H1 (cell line): ENCODE data around the gene KPNA3. TPM values are rescaled to one million over a fixed set of nuclear protein-coding genes. Genes with fewer than 3 reads are reported as not detected.

Experiments used
- CTCF ChIA-PET: fragments of 300-600 bp; sonication (Branson Sonifier 250); formaldehyde crosslinking; loops from one replicate; lab custom pipeline; 2021; ENCODE audit not compliant: partially characterized antibody; lab: Charles Lee
- POLR2A ChIA-PET: fragments of 300-600 bp; sonication (Branson Sonifier 250); formaldehyde crosslinking; loops from one replicate; lab custom pipeline; 2021; ENCODE audit warnings: inconsistent platforms; ENCODE audit not compliant: partially characterized antibody; lab: Charles Lee
- DNase-seq, 2 experiments: peaks; one replicate each; pipeline versions ENCODE4 v3.0.0 to v3.0.0-alpha.2; 2010 to 2022; ENCODE audit warnings: low spot score in 2 of 2, low read depth in 1 of 2, mixed read lengths in 1 of 2
- FAIRE-seq: peaks from 2 replicates; lab custom pipeline; 2011; peaks lifted over from hg19 to GRCh38; lab: Jason Lieb, UNC
- H2AFZ ChIP-seq: 2 replicates; pipeline ENCODE4 v1.8.1; 2012; ENCODE audit warnings: low read length, inconsistent platforms
- H2AK5ac ChIP-seq: 2 replicates; pipeline ENCODE4 v1.6.1; 2013; ENCODE audit warnings: low read depth, low read length
- H2BK120ac ChIP-seq: replicated peaks from 2 replicates; pipeline ENCODE3; 2013; ENCODE audit warnings: low read depth, low read length, inconsistent platforms
- H2BK12ac ChIP-seq: 2 replicates; pipeline ENCODE4 v1.6.1; 2013; ENCODE audit warnings: low read depth, low read length
- H2BK15ac ChIP-seq: 2 replicates; pipeline ENCODE4 v1.6.1; 2013; ENCODE audit warnings: low read length
- H2BK20ac ChIP-seq: 2 replicates; pipeline ENCODE4 v1.6.1; 2013; ENCODE audit warnings: low read length
- H2BK5ac ChIP-seq: 2 replicates; pipeline ENCODE4 v1.6.1; 2013; ENCODE audit warnings: low read depth, low read length
- H3K14ac ChIP-seq: 2 replicates; pipeline ENCODE4 v1.6.1; 2013; ENCODE audit warnings: inconsistent platforms; ENCODE audit not compliant: insufficient read length
- H3K18ac ChIP-seq: 2 replicates; pipeline ENCODE4 v1.6.1; 2013; ENCODE audit warnings: low read length; ENCODE audit errors: extremely low read depth
- H3K23ac ChIP-seq: 2 replicates; pipeline ENCODE4 v1.6.1; 2013; ENCODE audit warnings: inconsistent platforms; ENCODE audit not compliant: insufficient read length
- H3K23me2 ChIP-seq: 2 replicates; pipeline ENCODE4 v1.6.1; 2013; ENCODE audit warnings: low read depth, low read length
- H3K27ac ChIP-seq: 2 replicates; pipeline ENCODE4 v1.6.1; 2011; ENCODE audit warnings: low read depth, low read length, inconsistent platforms
- H3K27me3 ChIP-seq, 4 experiments: replicated peaks in 1 of 4; 1 replicate in 1 of 4; 2 replicates in 3 of 4; pipeline versions ENCODE4 v1.6.1 to v1.8.1; 2011 to 2013; ENCODE audit warnings: low read length in 3 of 4, mild to moderate bottlenecking in 3 of 4, inconsistent platforms in 2 of 4, mixed read lengths in 2 of 4, moderate library complexity in 1 of 4; ENCODE audit not compliant: control insufficient read depth in 3 of 4, insufficient read depth in 3 of 4; ENCODE audit errors: extremely low read depth in 1 of 4
- H3K36me3 ChIP-seq, 4 experiments: 2 replicates each; pipeline versions ENCODE4 v1.6.1 to v1.8.1; 2011 to 2013; ENCODE audit warnings: mild to moderate bottlenecking in 4 of 4, low read length in 3 of 4, moderate library complexity in 2 of 4, control low read depth in 1 of 4, inconsistent platforms in 1 of 4; ENCODE audit not compliant: insufficient read depth in 4 of 4, control insufficient read depth in 2 of 4
- H3K4ac ChIP-seq: replicated peaks from 2 replicates; pipeline ENCODE3; 2013; ENCODE audit warnings: low read length, low read depth, mixed read lengths, inconsistent platforms; ENCODE audit not compliant: insufficient read length
- H3K4me1 ChIP-seq, 4 experiments: replicated peaks in 1 of 4; 1 replicate in 1 of 4; 2 replicates in 3 of 4; pipeline versions ENCODE4 v1.6.1 to v1.8.1; 2011 to 2013; ENCODE audit warnings: low read length in 3 of 4, inconsistent platforms in 2 of 4, mixed read lengths in 1 of 4; ENCODE audit not compliant: insufficient read depth in 4 of 4, control insufficient read depth in 3 of 4
- H3K4me2 ChIP-seq, 2 experiments: 2 replicates each; pipeline versions ENCODE4 v1.6.1 to v1.8.1; 2011 to 2013; ENCODE audit warnings: low read depth in 2 of 2, low read length in 2 of 2, control low read depth in 1 of 2, inconsistent platforms in 1 of 2, mild to moderate bottlenecking in 1 of 2; ENCODE audit not compliant: insufficient read depth in 1 of 2
- H3K4me3 ChIP-seq, 4 experiments: fragments of 200-600, 300-600 bp in 1 of 4; sonication (generic), shearing (Covaris generic), sonication (Bioruptor Twin) in 1 of 4; 2 replicates each; pipeline versions ENCODE4 v1.5.1 to v1.8.1; 2011 to 2016; ENCODE audit warnings: low read length in 4 of 4, low read depth in 3 of 4, control low read depth in 2 of 4, inconsistent platforms in 2 of 4, mild to moderate bottlenecking in 2 of 4, mixed read lengths in 1 of 4, moderate library complexity in 1 of 4; ENCODE audit not compliant: insufficient read depth in 2 of 4; ENCODE audit errors: extremely low read depth in 1 of 4
- H3K56ac ChIP-seq: replicated peaks from 2 replicates; pipeline ENCODE3; 2013; ENCODE audit warnings: low read depth, mild to moderate bottlenecking, mixed read lengths, low read length, inconsistent platforms; ENCODE audit not compliant: insufficient read length
- H3K79me1 ChIP-seq: 2 replicates; pipeline ENCODE4 v1.6.1; 2013; ENCODE audit warnings: low read depth, low read length, control low read depth
- H3K79me2 ChIP-seq, 2 experiments: 2 replicates each; pipeline versions ENCODE4 v1.6.1 to v1.8.1; 2012 to 2013; ENCODE audit warnings: low read length in 2 of 2, mild to moderate bottlenecking in 2 of 2, inconsistent platforms in 1 of 2; ENCODE audit not compliant: insufficient read depth in 2 of 2, control insufficient read depth in 1 of 2
- H3K9ac ChIP-seq, 4 experiments: replicated peaks in 1 of 4; 1 replicate in 1 of 4; 2 replicates in 3 of 4; pipeline versions ENCODE4 v1.6.1 to v1.8.1; 2011 to 2013; ENCODE audit warnings: low read depth in 3 of 4, low read length in 3 of 4, control low read depth in 2 of 4, mild to moderate bottlenecking in 2 of 4, moderate library complexity in 2 of 4, inconsistent platforms in 1 of 4; ENCODE audit errors: extremely low read depth in 1 of 4
- H3K9me3 ChIP-seq, 2 experiments: 2 replicates each; pipeline versions ENCODE4 v1.6.1 to v1.8.1; 2012 to 2013; ENCODE audit warnings: mild to moderate bottlenecking in 2 of 2, moderate library complexity in 2 of 2, control low read depth in 1 of 2, inconsistent platforms in 1 of 2, low read depth in 1 of 2, low read length in 1 of 2, mixed read lengths in 1 of 2; ENCODE audit not compliant: insufficient read depth in 2 of 2
- H4K20me1 ChIP-seq, 2 experiments: replicated peaks in 1 of 2; 2 replicates each; pipeline versions ENCODE3 to v1.8.1; 2011 to 2013; ENCODE audit warnings: inconsistent platforms in 2 of 2, low read length in 2 of 2, mild to moderate bottlenecking in 1 of 2; ENCODE audit not compliant: insufficient read depth in 2 of 2, control insufficient read depth in 1 of 2
- H4K5ac ChIP-seq: 2 replicates; pipeline ENCODE4 v1.6.1; 2013; ENCODE audit warnings: low read length, low read depth, mixed read lengths, inconsistent platforms; ENCODE audit not compliant: insufficient read length
- H4K8ac ChIP-seq: 2 replicates; pipeline ENCODE4 v1.8.0; 2013; ENCODE audit warnings: mild to moderate bottlenecking, moderate library complexity, low read length, inconsistent platforms; ENCODE audit not compliant: insufficient read depth; ENCODE audit errors: extremely low read depth
- H4K91ac ChIP-seq: replicated peaks from 2 replicates; pipeline ENCODE3; 2013; ENCODE audit warnings: low read length, mixed read lengths, inconsistent platforms; ENCODE audit not compliant: insufficient read length
- BACH1 ChIP-seq: IDR thresholded peaks from 2 replicates; pipeline ENCODE4 v1.6.1; 2012; ENCODE audit warnings: low read length, improper control_type of control experiment
- CBX8 ChIP-seq: fragments of 300-800, 300-1000 bp; sonication (generic); IDR thresholded peaks from 2 replicates; pipeline ENCODE4 v1.7.1; 2016; ENCODE audit warnings: low read depth, low read length, borderline replicate concordance
- CHD2 ChIP-seq: IDR thresholded peaks from 2 replicates; pipeline ENCODE4 v1.6.1; 2012; ENCODE audit warnings: low read length, improper control_type of control experiment
- CREB1 ChIP-seq: IDR thresholded peaks from 2 replicates; pipeline ENCODE4 v1.6.1; 2012; ENCODE audit warnings: inconsistent platforms
- EGR1 ChIP-seq: IDR thresholded peaks from 2 replicates; pipeline ENCODE4 v1.6.1; 2011; ENCODE audit warnings: low read depth, low read length, borderline replicate concordance
- GTF2F1 ChIP-seq: IDR thresholded peaks from 2 replicates; pipeline ENCODE4 v1.6.1; 2012; ENCODE audit warnings: low read depth, low read length, improper control_type of control experiment, borderline replicate concordance
- JUN ChIP-seq: IDR thresholded peaks from 2 replicates; pipeline ENCODE4 v1.6.1; 2011; ENCODE audit warnings: low read depth, mild to moderate bottlenecking, improper control_type of control experiment, low read length
- KDM5A ChIP-seq: fragments of 200-600 bp; IDR thresholded peaks from 2 replicates; pipeline ENCODE4 v1.7.1; 2012; ENCODE audit warnings: mild to moderate bottlenecking, low read length, inconsistent platforms, mixed read lengths
- POLR2AphosphoS5 ChIP-seq: IDR thresholded peaks from 2 replicates; pipeline ENCODE4 v1.6.1; 2011; ENCODE audit warnings: low read depth, low read length
- RBBP5 ChIP-seq: IDR thresholded peaks from 2 replicates; pipeline ENCODE4 v1.7.1; 2012; ENCODE audit warnings: low read depth, mild to moderate bottlenecking, inconsistent platforms, low read length, moderate library complexity, borderline replicate concordance
- SP1 ChIP-seq: IDR thresholded peaks from 2 replicates; pipeline ENCODE4 v1.6.1; 2011; ENCODE audit warnings: low read depth, low read length
- TEAD4 ChIP-seq: IDR thresholded peaks from 2 replicates; pipeline ENCODE4 v1.6.1; 2012; ENCODE audit warnings: low read depth, low read length, inconsistent platforms, mixed read lengths
- WGBS, 2 experiments: shearing (Covaris generic) in 1 of 2; methylation state at CpG; one replicate each; pipeline versions ENCODE4 v1.1.6 to v1.1.7; 2013 to 2015; ENCODE audit warnings: low lambda C conversion rate in 2 of 2, mixed read lengths in 2 of 2, inconsistent platforms in 1 of 2, low coverage in 1 of 2, missing lambda C conversion rate in 1 of 2; ENCODE audit not compliant: insufficient replicate concordance in 2 of 2, insufficient coverage in 1 of 2, insufficient read length in 1 of 2; ENCODE audit errors: extremely low coverage in 1 of 2, missing lambda C conversion rate in 1 of 2; 5-methylcytosine and 5-hydroxymethylcytosine counted together
- polyA plus RNA-seq, 7 experiments: library from polyadenylated mRNA; depleted of rRNA in 3 of 7; stranded (reverse) in 5 of 7; unstranded in 2 of 7; fragments of >200 nt in 5 of 7; fragments of 200-250 nt in 2 of 7; gene quantifications; 1 replicate in 5 of 7; 2 replicates in 1 of 7; 4 replicates in 1 of 7; pipeline versions ENCODE4 v1.2.1 to v1.2.3, GENCODE V29; 2011 to 2013; ENCODE audit warnings: missing spikeins in 2 of 7, mixed read lengths in 2 of 7
- total RNA-seq: library from RNA; stranded (reverse); fragmentation: NEBNext Ultra II Directional; extraction: Animal tissue kit (Norgen Biotek cat#: 25700); gene quantifications from 2 replicates; pipeline ENCODE4 v1.2.1, GENCODE V29; 2021

KPNA3 gene
- total and polyA plus RNA-seq, 2 of the 8 experiments (the other 6 are each of a cell fraction or from before 2014, with no cell fraction given) = 21.4 to 63.2 TPM

DNA sequence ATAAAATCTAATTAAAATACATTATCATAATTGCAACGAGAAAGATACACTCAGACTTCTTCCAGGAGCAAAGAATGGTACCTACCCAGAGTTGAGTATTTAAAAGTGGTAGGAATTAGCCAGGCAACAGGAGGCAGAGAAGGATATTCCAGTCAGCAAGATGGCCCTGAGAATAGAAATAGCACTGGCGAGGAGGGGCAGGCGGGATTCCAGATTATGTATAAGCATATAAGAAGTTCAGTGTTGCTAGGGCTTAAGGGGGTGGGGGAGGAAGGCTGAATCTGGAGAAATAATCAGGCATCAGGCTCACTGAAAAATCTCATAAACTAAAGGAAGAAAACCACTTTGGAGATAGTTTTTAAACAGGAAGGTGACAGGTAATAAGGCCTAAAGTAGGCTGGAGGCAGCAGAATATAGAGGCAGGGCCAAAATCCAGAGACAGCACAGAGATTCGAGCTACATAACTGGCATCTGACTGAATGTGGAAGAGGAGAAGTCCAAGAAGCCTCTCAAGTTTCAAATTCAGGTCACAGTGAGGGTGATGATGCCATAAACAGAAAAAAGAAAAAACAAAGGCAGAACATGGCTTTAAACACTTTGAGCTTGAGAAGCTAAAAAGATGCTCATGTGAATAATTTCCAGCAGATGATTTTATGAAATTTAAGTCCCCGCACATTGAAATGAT lies 7.5 kb downstream of the KPNA3 start:
- Histone ChIP-seq H3K18ac (no peak overlapping the region), H3K14ac (no peak overlapping the region), H3K23me2 (no peaks in the 10 kb centered on the region), H2BK15ac (no peak overlapping the region), H3K9me3 (no peaks in the 10 kb centered on the region), H3K9ac (no peak overlapping the region), H2BK120ac (no peak overlapping the region), H3K56ac (no peak overlapping the region), H3K79me1 (peaks cover 12% of the 10 kb centered on the region), H3K27ac (no peak overlapping the region), H4K91ac (no peak overlapping the region), H3K4me3 (no peak overlapping the region), H3K4me1 (peaks cover 0 to 8% (median 4%) of the 10 kb centered on the region in 4 experiments; a peak in 3 of 7 replicates), H3K4ac (no peak overlapping the region), H4K20me1 (peaks cover 10 to 16% of the 10 kb centered on the region in 2 experiments), H2BK5ac (no peak overlapping the region), H2AK5ac (no peak overlapping the region), H3K79me2 (peaks cover 21 to 96% of the 10 kb centered on the region in 2 experiments), H3K4me2 (no peak overlapping the region), H2AFZ (no peak overlapping the region), H2BK12ac (no peak overlapping the region), H3K36me3 (no peaks in the 10 kb centered on the region), H4K5ac (no peak overlapping the region), H2BK20ac (no peak overlapping the region), H4K8ac (no peak overlapping the region), H3K23ac (no peak overlapping the region), H3K27me3 (no peaks in the 10 kb centered on the region)
- no peak for DNase-seq
- no peak for FAIRE-seq
- 86% methylated on average over 5 of the region's 5 CpGs; no CpG with 5 or more reads in 1 of the 2 experiments for WGBS, 2 experiments
- CTCF ChIA-PET = interaction anchor here (0.5 to 1.5 kb wide), 6 partner anchors 9 to 166 kb away, joined by 3 to 5 read pairs (median 4); partner anchors contain the start of gene EBPL
- POLR2A ChIA-PET = interaction anchor here (1.5 to 3.8 kb wide), 2 partner anchors 8 to 61 kb away, joined by 3 to 21 read pairs; partner anchors contain the start of gene KPNA3
- TF ChIP-seq POLR2AphosphoS5 (no peak), JUN (no peak), CHD2 (no peak), RBBP5 (no peak), GTF2F1 (no peak), BACH1 (no peak), KDM5A (no peak), EGR1 (no peak), CREB1 (no peak), SP1 (no peak), CBX8 (no peak), TEAD4 (no peak)
